ENCODE results near the gene TTBK2.

Gene TTBK2

DNA sequence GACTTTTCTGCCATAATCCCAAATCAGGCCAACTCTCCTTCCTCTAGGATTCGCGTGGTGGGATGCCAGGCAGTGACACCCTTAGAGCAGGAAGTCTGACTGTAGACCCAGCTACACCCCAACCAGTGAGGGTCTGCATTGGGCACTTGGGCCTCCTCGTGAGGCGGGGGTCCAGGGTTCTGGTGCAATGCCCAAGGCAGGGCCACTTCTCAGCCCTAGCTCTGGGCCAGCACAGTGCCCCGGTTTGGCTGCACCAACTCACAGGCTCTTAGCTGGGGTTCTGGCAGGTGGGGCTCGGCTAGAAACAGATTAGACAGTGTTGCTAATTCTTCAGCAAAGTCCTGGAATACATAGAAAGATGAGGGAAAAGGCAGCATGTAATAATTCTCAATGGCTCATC lies 196.3 kb downstream of the TTBK2 start:
- DNase-seq, result no peak

DNA sequence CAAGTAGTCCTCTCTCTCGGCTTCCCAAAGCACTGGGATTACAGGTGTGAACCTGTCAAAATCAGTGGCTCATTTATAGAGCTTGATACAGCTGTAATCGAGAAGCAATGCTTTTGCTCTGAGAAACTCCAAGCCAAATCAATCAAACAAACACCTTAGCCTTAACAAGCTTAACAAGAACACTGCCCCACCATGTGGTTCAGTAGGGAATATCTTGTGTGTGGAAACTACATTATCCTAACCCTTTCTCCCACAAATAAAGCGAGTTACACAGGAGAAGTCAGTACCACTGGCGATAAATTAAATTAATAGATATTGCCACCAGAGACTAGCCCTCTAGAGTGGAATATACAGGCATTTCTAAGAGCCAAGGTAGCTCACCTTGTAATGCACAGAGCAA lies 197.5 kb downstream of the TTBK2 start:
- DNase-seq, result no peak

- DNase-seq, result no peak
Measured at GRCh38 chr15:42721916-42722315, 198.7 kb downstream of the TTBK2 start.

GRCh38 chr15:42721016-42721415 lies 199.6 kb downstream of the TTBK2 start:
- no peak for DNase-seq

GRCh38 chr15:42720071-42720470 lies 200.5 kb downstream of the TTBK2 start:
- no peak for DNase-seq

DNA sequence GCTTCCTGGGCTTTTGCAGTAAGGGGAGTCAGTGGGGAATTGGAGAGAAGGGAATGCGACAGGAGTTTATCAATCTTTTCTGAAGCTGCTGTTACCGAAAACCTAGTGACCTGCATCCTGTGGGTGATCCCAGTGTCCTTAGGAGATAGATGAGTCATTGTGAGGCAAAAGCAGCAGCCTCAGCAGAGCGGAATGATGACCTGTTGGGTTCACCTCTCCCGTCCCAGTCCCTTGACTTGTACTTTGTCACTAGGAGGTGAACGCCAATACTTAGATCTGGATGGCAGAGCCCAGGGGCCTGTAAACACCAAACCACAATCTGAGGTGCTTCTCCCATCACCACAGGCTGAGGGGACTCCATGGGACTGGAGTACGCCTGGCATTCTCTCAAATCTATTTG lies 201.5 kb downstream of the TTBK2 start:
- DNase-seq, result no peak

- DNase-seq, result peak; percentile 29
Measured at GRCh38 chr15:42716626-42717025, 204.0 kb downstream of the TTBK2 start.

DNA sequence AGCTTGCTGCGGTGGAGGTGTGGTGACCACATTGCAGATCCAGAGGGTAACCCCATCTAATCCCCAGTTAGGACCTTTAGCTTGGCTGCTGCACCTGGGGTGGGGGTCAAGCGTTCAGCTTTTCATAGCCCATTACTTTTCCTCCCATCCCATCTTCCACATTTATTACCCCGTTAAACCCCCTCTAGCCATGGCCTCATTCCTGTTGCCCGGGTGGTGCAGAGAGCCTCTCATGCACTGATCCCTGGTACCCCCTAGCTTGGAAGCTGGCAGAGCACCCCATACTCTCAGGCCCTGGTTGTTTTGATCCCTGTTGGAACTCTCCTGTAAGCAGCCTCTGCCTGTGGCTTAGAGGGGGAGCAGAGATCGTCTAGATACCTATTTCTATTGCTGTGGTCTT lies 204.5 kb downstream of the TTBK2 start:
- no peak for DNase-seq

DNA sequence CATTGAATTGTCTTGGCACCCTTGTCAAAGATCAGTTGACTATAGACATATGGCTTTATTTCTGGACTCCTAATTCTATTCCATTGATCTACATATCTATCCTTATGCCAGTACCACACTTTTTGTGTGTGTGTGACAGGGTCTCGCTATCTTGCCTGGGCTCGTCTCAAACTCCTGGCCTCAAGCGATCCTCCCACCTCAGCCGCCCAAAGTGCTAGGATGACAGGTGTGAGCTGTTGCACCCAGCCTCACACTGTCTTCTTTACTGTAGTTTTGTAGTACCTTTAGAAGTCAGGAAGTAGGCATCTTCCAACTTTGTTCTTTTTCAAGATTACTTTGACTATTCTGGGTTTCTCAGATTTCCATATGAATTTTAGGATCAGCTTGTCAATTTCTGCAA lies 208.0 kb downstream of the TTBK2 start:
- DNase-seq, result no peak

GRCh38 chr15:42711746-42712145 lies 208.8 kb downstream of the TTBK2 start:
- DNase-seq, result no peak

DNA sequence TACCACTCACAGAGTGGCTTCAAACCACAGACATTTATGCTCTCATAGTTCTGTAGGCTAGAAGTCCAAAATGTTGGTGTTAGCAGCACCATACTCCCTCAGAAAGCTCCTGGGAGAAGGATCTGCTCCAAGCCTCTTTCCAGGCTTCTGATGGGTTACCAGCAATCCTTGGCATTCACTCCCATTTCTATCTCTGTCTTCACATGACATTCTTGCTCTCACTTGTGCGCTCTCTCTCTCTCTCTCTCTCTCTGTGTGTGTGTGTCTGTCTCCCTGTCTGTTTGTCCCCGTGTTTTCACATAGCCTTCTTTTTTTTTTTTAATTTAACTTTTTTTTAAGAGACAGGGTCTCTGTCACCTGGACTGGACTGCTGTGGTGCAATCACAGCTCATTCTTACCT lies 209.9 kb downstream of the TTBK2 start:
- no peak for DNase-seq

GRCh38 chr15:42707873-42708544 lies 212.6 kb downstream of the TTBK2 start:
- DNase-seq, result no peak

- DNase-seq, result no peak
Measured at GRCh38 chr15:42707068-42707467, 213.5 kb downstream of the TTBK2 start.

DNA sequence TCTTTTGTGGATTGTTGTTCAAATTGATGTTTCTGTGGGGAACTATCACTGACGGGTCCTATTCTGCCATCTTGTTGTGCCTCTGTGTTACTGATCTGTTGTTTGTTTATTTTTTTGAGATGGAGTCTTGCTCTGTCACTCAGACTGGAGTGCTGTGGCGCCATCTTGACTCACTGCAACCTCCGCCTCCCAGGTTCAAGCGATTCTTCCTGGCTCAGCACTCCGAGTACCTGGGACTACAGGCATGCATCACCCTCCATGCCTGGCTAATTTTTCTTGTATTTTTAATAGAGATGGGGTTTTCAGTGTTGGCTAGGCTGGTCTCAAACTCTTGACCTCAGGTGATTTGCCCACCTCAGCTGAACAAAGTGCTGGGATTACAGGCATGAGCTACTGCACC lies 215.2 kb downstream of the TTBK2 start:
- no peak for DNase-seq

- DNase-seq, result peak; percentile 69
Measured at GRCh38 chr15:42704492-42704926, 216.1 kb downstream of the TTBK2 start.

DNA sequence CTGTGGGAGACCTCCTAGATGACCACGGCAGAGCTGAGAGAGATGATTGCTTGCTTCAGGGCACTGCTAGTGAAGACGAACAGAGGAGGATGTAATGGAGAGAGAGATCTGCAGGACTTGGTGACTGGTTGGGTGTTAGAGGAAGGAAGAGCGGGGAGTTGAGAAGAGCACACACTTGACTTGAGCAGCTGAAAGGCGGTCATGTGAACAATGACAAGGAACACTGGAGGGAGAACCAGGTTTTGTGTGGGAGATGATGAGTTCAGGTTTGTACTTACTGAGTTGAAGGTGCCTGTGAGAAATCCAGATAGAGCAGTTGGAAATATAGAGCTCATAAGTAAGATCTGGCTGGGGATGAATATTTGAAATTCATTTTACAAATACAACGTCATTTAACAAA lies 224.0 kb downstream of the TTBK2 start:
- no peak for DNase-seq

- no peak for DNase-seq
Measured at GRCh38 chr15:42695527-42696071, 225.0 kb downstream of the TTBK2 start.

DNA sequence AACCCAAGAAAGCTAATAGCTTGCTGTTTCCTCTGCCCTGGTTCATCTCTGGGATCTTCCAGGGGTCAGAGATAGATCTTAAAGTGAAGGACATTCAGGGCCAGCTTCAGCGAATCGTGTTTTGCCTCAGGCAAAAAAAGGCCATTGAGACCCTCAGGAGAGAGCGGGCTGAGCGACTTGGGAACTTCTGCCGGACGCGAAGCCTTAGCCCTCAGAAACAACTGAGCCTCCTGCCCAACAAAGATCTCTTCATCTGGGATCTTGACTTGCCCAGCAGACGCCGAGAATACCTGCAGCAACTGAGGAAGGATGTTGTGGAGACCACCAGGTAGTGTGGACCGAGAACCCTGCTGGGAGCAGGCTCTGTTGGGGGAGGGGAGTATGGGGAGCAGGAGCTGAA lies 226.2 kb downstream of the TTBK2 start:
- DNase-seq, result no peak

DNA sequence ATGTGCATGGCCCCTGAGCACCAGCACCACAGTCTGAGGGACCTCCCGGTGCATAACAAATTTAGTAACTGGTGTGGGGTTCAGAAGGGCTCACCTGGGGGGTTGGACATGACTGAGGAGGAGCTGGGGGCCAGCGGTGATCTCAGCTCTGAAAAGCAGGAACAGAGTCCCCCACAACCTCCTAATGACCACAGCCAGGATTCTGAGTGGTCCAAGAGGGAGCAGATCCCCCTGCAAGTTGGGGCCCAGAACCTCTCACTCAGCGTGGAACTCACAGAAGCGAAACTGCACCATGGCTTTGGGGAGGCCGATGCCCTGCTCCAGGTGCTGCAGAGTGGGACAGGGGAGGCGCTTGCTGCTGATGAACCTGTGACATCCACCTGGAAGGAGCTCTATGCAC lies 226.6 kb downstream of the TTBK2 start:
- no peak for DNase-seq

DNA sequence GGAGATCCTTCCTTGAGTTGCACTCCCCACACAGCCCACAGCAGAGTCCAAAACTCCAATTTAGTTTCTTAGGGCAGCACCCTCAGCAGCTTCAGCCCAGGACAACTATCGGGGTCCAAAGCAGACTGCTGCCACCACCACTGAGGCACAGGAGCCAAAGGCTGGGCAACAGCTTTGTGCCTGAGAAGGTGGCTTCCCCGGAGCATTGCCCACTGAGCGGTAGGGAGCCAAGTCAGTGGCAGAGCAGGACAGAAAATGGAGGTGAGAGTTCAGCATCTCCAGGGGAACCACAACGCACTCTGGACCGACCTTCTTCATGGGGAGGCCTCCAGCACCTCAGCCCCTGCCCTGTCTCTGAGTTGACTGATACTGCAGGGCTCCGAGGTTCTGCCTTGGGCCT lies 227.1 kb downstream of the TTBK2 start:
- no peak for DNase-seq

DNA sequence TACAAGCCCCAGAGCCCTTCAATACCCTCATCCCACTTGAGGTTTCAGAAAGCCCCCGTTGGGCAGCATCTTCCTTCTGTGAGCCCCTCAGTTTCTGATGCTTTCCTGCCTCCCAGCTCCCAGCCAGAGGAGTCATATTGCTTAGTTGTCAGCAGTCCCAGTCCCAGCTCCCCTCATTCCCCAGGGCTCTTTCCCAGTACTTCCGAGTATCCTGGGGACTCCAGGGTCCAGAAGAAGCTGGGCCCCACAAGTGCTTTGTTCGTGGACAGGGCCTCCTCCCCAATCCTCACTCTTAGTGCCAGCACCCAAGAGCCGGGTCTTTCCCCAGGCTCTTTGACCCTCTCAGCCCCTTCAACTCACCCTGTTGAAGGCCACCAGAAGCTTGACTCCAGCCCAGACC lies 227.6 kb downstream of the TTBK2 start:
- DNase-seq, result no peak

DNA sequence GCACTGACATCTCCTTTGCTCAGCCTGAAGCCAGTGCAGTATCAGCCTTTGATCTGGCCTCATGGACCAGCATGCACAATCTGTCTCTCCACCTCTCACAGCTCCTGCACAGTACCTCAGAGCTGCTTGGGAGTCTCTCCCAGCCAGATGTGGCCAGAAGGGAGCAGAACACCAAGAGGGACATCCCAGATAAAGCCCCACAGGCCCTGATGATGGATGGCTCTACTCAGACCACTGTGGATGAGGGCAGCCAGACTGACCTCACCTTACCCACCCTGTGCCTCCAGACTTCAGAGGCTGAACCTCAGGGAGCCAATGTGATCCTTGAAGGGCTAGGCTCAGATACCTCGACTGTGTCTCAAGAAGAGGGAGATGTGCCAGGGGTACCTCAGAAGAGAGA lies 228.0 kb downstream of the TTBK2 start:
- DNase-seq, result no peak

DNA sequence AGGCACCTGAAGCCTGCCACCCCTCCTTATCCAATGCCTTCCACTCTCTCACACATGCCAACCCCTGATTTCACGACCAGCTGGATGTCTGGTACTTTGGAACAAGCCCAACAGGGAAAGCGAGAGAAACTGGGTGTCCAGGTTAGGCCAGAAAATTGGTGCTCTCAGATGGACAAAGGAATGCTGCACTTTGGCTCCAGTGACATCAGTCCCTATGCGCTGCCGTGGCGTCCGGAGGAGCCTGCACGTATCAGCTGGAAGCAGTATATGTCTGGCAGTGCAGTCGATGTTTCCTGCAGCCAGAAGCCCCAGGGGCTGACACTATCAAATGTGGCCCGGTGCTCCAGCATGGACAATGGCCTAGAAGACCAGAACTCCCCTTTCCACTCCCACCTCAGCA lies 228.8 kb downstream of the TTBK2 start:
- DNase-seq, result no peak

- DNase-seq, result no peak
Measured at GRCh38 chr15:42691308-42691707, 229.3 kb downstream of the TTBK2 start.

All from EL (cell line).